ENCODE results near the gene MON1B. TPM values are rescaled to one million over a fixed set of nuclear protein-coding genes. Genes with fewer than 3 reads are reported as not detected.
"Not testable (repeated sequence)": the region's sequence is repeated elsewhere in the genome, so short reads cannot be mapped to it uniquely, and the experiment has no call there.

The MON1B gene
- total and polyA plus RNA-seq, 2 donors from 2014 or later, result 10.6 to 65.6 TPM

GRCh38 chr16:77171745-77172635 lies 19.0 kb upstream of the MON1B start:
- DNase-seq (peak in 4 of 5 donors; percentile 31 to 82 (median 58)), FAIRE-seq (peak; percentile 74)
- H3K4me3 ChIP-seq (ENCODE audit: low read length in 3 of 3), result no peak overlapping the region
- no peak overlapping the region for H3K27ac ChIP-seq (ENCODE audit: low read depth in 2 of 2, low read length in 2 of 2)
- no peaks in the 10 kb centered on the region for H3K4me1 ChIP-seq (ENCODE audit: control insufficient read depth in 2 of 3, insufficient read depth in 2 of 3, low read depth in 1 of 3, low read length in 3 of 3)
- H3K9me3 ChIP-seq (ENCODE audit: control insufficient read depth in 2 of 3, insufficient read depth in 1 of 3, low read length in 3 of 3), result no peaks in the 10 kb centered on the region
- H3K27me3 ChIP-seq (ENCODE audit: control insufficient read depth, insufficient read depth, low read length), result no peaks in the 10 kb centered on the region
- no peaks in the 10 kb centered on the region for H3K36me3 ChIP-seq (ENCODE audit: control insufficient read depth in 2 of 3, insufficient read depth in 3 of 3, low read length in 3 of 3)
- intact Hi-C loops (cut with DNase I), result loop anchor here (10.0 kb wide), 1 partner anchor 1377 kb away; no protein-coding TSS in a partner anchor
- H3K9ac ChIP-seq (ENCODE audit: low read length in 3 of 3), result no peak overlapping the region
- TF ChIP-seq, protein P1, sequence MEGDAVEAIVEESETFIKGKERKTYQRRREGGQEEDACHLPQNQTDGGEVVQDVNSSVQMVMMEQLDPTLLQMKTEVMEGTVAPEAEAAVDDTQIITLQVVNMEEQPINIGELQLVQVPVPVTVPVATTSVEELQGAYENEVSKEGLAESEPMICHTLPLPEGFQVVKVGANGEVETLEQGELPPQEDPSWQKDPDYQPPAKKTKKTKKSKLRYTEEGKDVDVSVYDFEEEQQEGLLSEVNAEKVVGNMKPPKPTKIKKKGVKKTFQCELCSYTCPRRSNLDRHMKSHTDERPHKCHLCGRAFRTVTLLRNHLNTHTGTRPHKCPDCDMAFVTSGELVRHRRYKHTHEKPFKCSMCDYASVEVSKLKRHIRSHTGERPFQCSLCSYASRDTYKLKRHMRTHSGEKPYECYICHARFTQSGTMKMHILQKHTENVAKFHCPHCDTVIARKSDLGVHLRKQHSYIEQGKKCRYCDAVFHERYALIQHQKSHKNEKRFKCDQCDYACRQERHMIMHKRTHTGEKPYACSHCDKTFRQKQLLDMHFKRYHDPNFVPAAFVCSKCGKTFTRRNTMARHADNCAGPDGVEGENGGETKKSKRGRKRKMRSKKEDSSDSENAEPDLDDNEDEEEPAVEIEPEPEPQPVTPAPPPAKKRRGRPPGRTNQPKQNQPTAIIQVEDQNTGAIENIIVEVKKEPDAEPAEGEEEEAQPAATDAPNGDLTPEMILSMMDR (IDR thresholded peaks at IDR 0.05; ENCODE audit: borderline replicate concordance, extremely low read depth, insufficient read depth), result peak; percentile 70

DNA sequence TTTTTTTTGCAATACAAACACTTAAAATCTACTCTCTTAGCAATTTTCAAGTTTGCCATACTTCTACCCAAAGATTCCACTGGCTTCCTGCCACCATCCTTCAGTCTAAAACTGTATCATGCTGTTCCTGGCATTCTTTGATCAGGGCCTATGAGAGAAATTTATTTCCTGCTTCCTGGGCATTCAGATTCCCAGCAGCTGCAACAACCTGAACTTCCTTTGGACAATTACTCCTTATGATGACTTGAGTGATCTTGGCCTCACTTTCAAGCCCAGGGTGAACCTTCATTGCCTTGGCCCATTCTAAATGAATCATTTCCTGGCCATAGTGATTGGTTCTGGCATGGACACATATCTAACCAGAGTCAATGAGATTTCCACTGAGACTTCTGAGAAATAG lies 18.0 kb upstream of the MON1B start:
- H3K27me3 ChIP-seq (ENCODE audit: control insufficient read depth, insufficient read depth, low read length), result no peaks in the 10 kb centered on the region

GRCh38 chr16:77183137-77183536 lies 7.9 kb upstream of the MON1B start:
- FAIRE-seq (no peak), DNase-seq (no peak)
- H3K9ac ChIP-seq (ENCODE audit: low read length in 3 of 3), result no peak overlapping the region
- intact Hi-C loops (cut with DNase I), result no loop called here
- no peaks in the 10 kb centered on the region for H3K36me3 ChIP-seq (ENCODE audit: control insufficient read depth in 2 of 3, insufficient read depth in 3 of 3, low read length in 3 of 3)
- no peaks in the 10 kb centered on the region for H3K9me3 ChIP-seq (ENCODE audit: control insufficient read depth in 2 of 3, insufficient read depth in 1 of 3, low read length in 3 of 3)
- TF ChIP-seq, protein P1 (IDR thresholded peaks at IDR 0.05; ENCODE audit: borderline replicate concordance, extremely low read depth, insufficient read depth), result no peak
- no peak overlapping the region for H3K4me3 ChIP-seq (ENCODE audit: low read length in 3 of 3)
- no peaks in the 10 kb centered on the region for H3K4me1 ChIP-seq (ENCODE audit: control insufficient read depth in 2 of 3, insufficient read depth in 2 of 3, low read depth in 1 of 3, low read length in 3 of 3)
- no peak overlapping the region for H3K27ac ChIP-seq (ENCODE audit: low read depth in 2 of 2, low read length in 2 of 2)
- H3K27me3 ChIP-seq (ENCODE audit: control insufficient read depth, insufficient read depth, low read length), result no peaks in the 10 kb centered on the region

More for the DNA sequence above, 18.0 kb upstream of the MON1B start:
- DNase-seq (no peak), FAIRE-seq (no peak)
- H3K36me3 ChIP-seq (ENCODE audit: control insufficient read depth in 2 of 3, insufficient read depth in 3 of 3, low read length in 3 of 3), result no peaks in the 10 kb centered on the region
- no peak overlapping the region for H3K4me3 ChIP-seq (ENCODE audit: low read length in 3 of 3)
- H3K9ac ChIP-seq (ENCODE audit: low read length in 3 of 3), result no peak overlapping the region
- H3K9me3 ChIP-seq (ENCODE audit: control insufficient read depth in 2 of 3, insufficient read depth in 1 of 3, low read length in 3 of 3), result no peaks in the 10 kb centered on the region
- TF ChIP-seq, protein P1 (IDR thresholded peaks at IDR 0.05; ENCODE audit: borderline replicate concordance, extremely low read depth, insufficient read depth), result no peak
- intact Hi-C loops (cut with DNase I), result loop anchor here (10.0 kb wide), 1 partner anchor 1378 kb away; no protein-coding TSS in a partner anchor
- H3K4me1 ChIP-seq (ENCODE audit: control insufficient read depth in 2 of 3, insufficient read depth in 2 of 3, low read depth in 1 of 3, low read length in 3 of 3), result no peaks in the 10 kb centered on the region
- no peak overlapping the region for H3K27ac ChIP-seq (ENCODE audit: low read depth in 2 of 2, low read length in 2 of 2)

DNA sequence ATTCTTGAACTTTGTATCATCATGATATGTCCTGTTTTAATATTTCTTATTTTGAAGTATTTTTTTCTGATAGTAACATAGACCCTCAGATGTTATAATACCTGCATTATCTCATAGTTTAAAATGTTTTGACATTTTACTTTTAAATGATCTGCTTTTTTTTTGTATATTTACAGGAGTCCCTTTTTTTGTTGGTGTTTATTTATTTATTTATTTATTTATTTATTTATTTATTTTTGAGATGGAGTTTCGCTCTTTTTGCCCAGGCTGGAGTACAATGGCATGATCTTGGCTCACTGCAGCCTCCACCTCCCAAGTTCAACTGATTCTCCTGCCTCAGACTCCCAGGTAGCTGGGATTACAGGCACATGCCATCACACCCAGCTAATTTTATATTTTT lies 4.7 kb upstream of the MON1B start:
- intact Hi-C loops (cut with DNase I); H3K9ac ChIP-seq (ENCODE audit: low read length in 3 of 3); H3K27ac ChIP-seq (ENCODE audit: low read depth in 2 of 2, low read length in 2 of 2); H3K36me3 ChIP-seq (ENCODE audit: control insufficient read depth in 2 of 3, insufficient read depth in 3 of 3, low read length in 3 of 3); DNase-seq; FAIRE-seq; H3K9me3 ChIP-seq (ENCODE audit: control insufficient read depth in 2 of 3, insufficient read depth in 1 of 3, low read length in 3 of 3); H3K4me1 ChIP-seq (ENCODE audit: control insufficient read depth in 2 of 3, insufficient read depth in 2 of 3, low read depth in 1 of 3, low read length in 3 of 3); H3K4me3 ChIP-seq (ENCODE audit: low read length in 3 of 3); H3K27me3 ChIP-seq (ENCODE audit: control insufficient read depth, insufficient read depth, low read length): not testable (repeated sequence)

Measured in kidney (tissue), 14 donors.